Right atrium auricular region (tissue), 2 donors: Measurements from ENCODE around the gene ATL1. TPM values are rescaled to one million over a fixed set of nuclear protein-coding genes. Genes with fewer than 3 reads are reported as not detected.
A peak's percentile ranks its signal among the peaks of the same experiment; 100 is the strongest.

Source experiments
- DNase-seq: peaks from one replicate; pipeline ENCODE4 v3.0.0-alpha.2; 2019; ENCODE audit warnings: low spot score
- H3K27ac ChIP-seq, 2 donors: fragments of 200-600 bp; sonication (generic); 1 replicate in 1 of 2; 2 replicates in 1 of 2; pipeline ENCODE4 v1.5.1; 2016 to 2019
- H3K27me3 ChIP-seq, 2 donors: fragments of 200-600 bp; sonication (generic); one replicate each; pipeline versions ENCODE4 v1.5.1 to v1.6.0; 2017 to 2019
- H3K36me3 ChIP-seq: fragments of 200-600 bp; sonication (generic); one replicate; pipeline ENCODE4 v1.5.1; 2016
- H3K4me1 ChIP-seq, 2 donors: fragments of 200-600 bp; sonication (generic); one replicate each; pipeline versions ENCODE4 v1.5.1 to v1.6.0; 2017 to 2019
- H3K4me3 ChIP-seq, 2 donors: fragments of 200-600 bp; sonication (generic); 1 replicate in 1 of 2; 2 replicates in 1 of 2; pipeline ENCODE4 v1.5.1; 2017 to 2019; ENCODE audit warnings: mild to moderate bottlenecking in 1 of 2, moderate library complexity in 1 of 2
- H3K9me3 ChIP-seq, 2 donors: fragments of 200-600 bp; sonication (generic); one replicate each; pipeline ENCODE4 v1.5.1; 2019
- CTCF ChIP-seq, 2 donors: fragments of 200-600 bp; sonication (generic); IDR thresholded peaks; one replicate each; pipeline ENCODE4 v1.5.1; 2019; ENCODE audit warnings: antibody characterized with exemption in 2 of 2
- total RNA-seq, 2 donors: library from RNA; depleted of rRNA; stranded (reverse); fragments of >200 nt; gene quantifications; one replicate each; pipeline ENCODE4 v1.1.0, GENCODE V29; 2016

The ATL1 gene
- total RNA-seq, 2 donors from 2014 or later: 2.2 to 2.6 TPM

DNA sequence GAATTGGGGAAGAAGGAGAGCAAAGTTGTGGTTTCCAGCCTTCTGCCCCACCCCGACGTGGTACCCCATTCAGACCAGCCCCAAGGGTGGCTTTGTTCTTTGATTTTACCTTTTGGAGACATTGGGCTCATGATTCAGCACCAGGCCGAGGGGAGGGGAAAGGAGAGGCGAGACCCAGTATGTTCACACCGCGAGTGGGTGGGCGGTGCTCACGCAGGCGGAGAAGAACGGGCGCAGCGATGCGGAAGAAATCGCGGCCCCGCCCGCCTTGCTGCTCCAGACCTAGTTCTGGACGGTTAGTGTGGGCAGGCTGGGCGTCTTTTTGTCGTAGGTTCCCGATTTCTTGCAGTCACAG lies 963 bp downstream of the ATL1 start:
- peak overlapping the region; percentile 65 to 71 for H3K4me3 ChIP-seq
- no peaks in the 10 kb centered on the region for H3K27me3 ChIP-seq
- no peaks in the 10 kb centered on the region for H3K9me3 ChIP-seq
- no peaks in the 10 kb centered on the region for H3K36me3 ChIP-seq
- peak overlapping the region; percentile 83 to 86 for H3K27ac ChIP-seq
- no peak for TF ChIP-seq CTCF (IDR thresholded peaks at IDR 0.05)
- DNase-seq: peak; percentile 85
- peaks cover 0 to 15% of the 10 kb centered on the region in 2 donors for H3K4me1 ChIP-seq

GRCh38 chr14:50562841-50563240 lies 2.9 kb downstream of the ATL1 start:
- no peak for TF ChIP-seq CTCF (IDR thresholded peaks at IDR 0.05)
- no peaks in the 10 kb centered on the region for H3K27me3 ChIP-seq
- no peaks in the 10 kb centered on the region for H3K9me3 ChIP-seq
- DNase-seq: no peak
- H3K27ac ChIP-seq: no peak overlapping the region
- H3K36me3 ChIP-seq: no peaks in the 10 kb centered on the region
- H3K4me3 ChIP-seq: no peak overlapping the region
- H3K4me1 ChIP-seq: peaks cover 0 to 15% of the 10 kb centered on the region in 2 donors

- no peak for DNase-seq
- H3K27me3 ChIP-seq: no peaks in the 10 kb centered on the region
- peaks cover 0 to 25% of the 10 kb centered on the region in 2 donors for H3K9me3 ChIP-seq
- H3K36me3 ChIP-seq: no peaks in the 10 kb centered on the region
- no peak overlapping the region for H3K27ac ChIP-seq
- no peak for TF ChIP-seq CTCF (IDR thresholded peaks at IDR 0.05)
- H3K4me3 ChIP-seq: no peak overlapping the region
- no peaks in the 10 kb centered on the region for H3K4me1 ChIP-seq
Measured at GRCh38 chr14:50569714-50570274, 9.8 kb downstream of the ATL1 start.

DNA sequence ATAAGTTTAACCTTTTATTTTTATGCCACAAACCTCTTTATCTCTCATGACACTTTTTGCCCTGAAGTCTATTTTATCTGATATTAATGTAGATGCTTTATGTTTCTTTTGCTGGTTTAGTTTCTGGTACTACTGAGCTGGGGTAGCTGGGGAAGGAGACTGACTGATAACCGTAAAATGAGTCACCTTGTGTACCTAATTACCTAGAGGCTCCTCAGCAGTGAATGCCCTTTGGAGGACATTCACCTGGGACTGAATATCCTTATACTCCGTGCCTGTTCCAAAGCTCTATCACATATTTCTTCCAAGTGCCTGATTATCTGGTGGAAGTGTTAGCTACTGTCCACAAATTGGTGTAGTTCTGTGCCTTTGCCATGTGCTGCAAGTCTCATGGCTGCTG lies 13.9 kb downstream of the ATL1 start:
- Histone ChIP-seq H3K4me1 (no peaks in the 10 kb centered on the region), H3K4me3 (no peak overlapping the region), H3K36me3 (no peaks in the 10 kb centered on the region), H3K27me3 (no peaks in the 10 kb centered on the region), H3K27ac (no peak overlapping the region), H3K9me3 (peaks cover 0 to 24% of the 10 kb centered on the region in 2 donors)
- TF ChIP-seq CTCF (IDR thresholded peaks at IDR 0.05): no peak
- no peak for DNase-seq

- no peaks in the 10 kb centered on the region for H3K36me3 ChIP-seq
- no peak for DNase-seq
Measured at GRCh38 chr14:50575769-50576168, 15.8 kb downstream of the ATL1 start.

More at GRCh38 chr14:50575769-50576168, 15.8 kb downstream of the ATL1 start:
- Histone ChIP-seq H3K4me1 (no peaks in the 10 kb centered on the region), H3K27me3 (no peaks in the 10 kb centered on the region), H3K4me3 (no peak overlapping the region), H3K27ac (no peak overlapping the region), H3K9me3 (peaks cover 0 to 5% of the 10 kb centered on the region in 2 donors)
- no peak for TF ChIP-seq CTCF (IDR thresholded peaks at IDR 0.05)
